ENCODE data around the gene ZFYVE21.

- no peak for TF ChIP-seq CTCF (conservative IDR thresholded peaks at IDR 0.05; ENCODE audit: low read length)
- no peak for TF ChIP-seq EZH2phosphoT487 (IDR thresholded peaks at IDR 0.05; ENCODE audit: borderline replicate concordance, low read depth, low read length)
Observed at GRCh38 chr14:103708750-103709187, 6.8 kb upstream of the ZFYVE21 start.
